ENCODE data around the gene EPS8L2.

The EPS8L2 gene

GRCh38 chr11:678297-678696 lies 27.7 kb upstream of the EPS8L2 start:
- no peak overlapping the region for H3K4me3 ChIP-seq (IDR thresholded peaks at IDR 0.05; ENCODE audit: insufficient read depth, low read depth, low read length)
- no peak for TF ChIP-seq CTCF (conservative IDR thresholded peaks at IDR 0.05; ENCODE audit: low read depth, low read length)
- no peak overlapping the region for H2AFZ ChIP-seq (ENCODE audit: low read depth)
- peaks cover 4% of the 10 kb centered on the region; the same call in 1 of the 2 replicates for H3K36me3 ChIP-seq (ENCODE audit: insufficient read depth)
- H3K79me2 ChIP-seq (ENCODE audit: insufficient read depth, low read depth), result no peaks in the 10 kb centered on the region
- no peak overlapping the region for H3K9ac ChIP-seq
- no peaks in the 10 kb centered on the region for H3K4me1 ChIP-seq (ENCODE audit: low read depth, poor library complexity, severe bottlenecking)
- no peaks in the 10 kb centered on the region for H3K27me3 ChIP-seq (ENCODE audit: insufficient read depth, low read depth)
- no peak overlapping the region for H3K4me2 ChIP-seq
- no peaks in the 10 kb centered on the region for H4K20me1 ChIP-seq (ENCODE audit: insufficient read depth)
- no peak overlapping the region for H3K27ac ChIP-seq

- TF ChIP-seq CTCF (conservative IDR thresholded peaks at IDR 0.05; ENCODE audit: low read depth, low read length), result no peak
Observed at GRCh38 chr11:679271-680207, 26.5 kb upstream of the EPS8L2 start.

GRCh38 chr11:680476-680875 lies 25.6 kb upstream of the EPS8L2 start:
- Histone ChIP-seq H3K27me3 (ENCODE audit: insufficient read depth, low read depth) (no peaks in the 10 kb centered on the region), H3K4me2 (no peak overlapping the region), H3K4me1 (ENCODE audit: low read depth, poor library complexity, severe bottlenecking) (no peaks in the 10 kb centered on the region), H4K20me1 (ENCODE audit: insufficient read depth) (no peaks in the 10 kb centered on the region), H3K9ac (no peak overlapping the region), H3K36me3 (ENCODE audit: insufficient read depth) (no peaks in the 10 kb centered on the region), H3K79me2 (ENCODE audit: insufficient read depth, low read depth) (no peaks in the 10 kb centered on the region), H2AFZ (ENCODE audit: low read depth) (no peak overlapping the region), H3K27ac (no peak overlapping the region), H3K4me3 (IDR thresholded peaks at IDR 0.05; ENCODE audit: insufficient read depth, low read depth, low read length) (no peak overlapping the region)
- TF ChIP-seq CTCF (conservative IDR thresholded peaks at IDR 0.05; ENCODE audit: low read depth, low read length), result no peak

More at GRCh38 chr11:679271-680207, 26.5 kb upstream of the EPS8L2 start:
- Histone ChIP-seq H3K79me2 (ENCODE audit: insufficient read depth, low read depth) (no peaks in the 10 kb centered on the region), H3K36me3 (ENCODE audit: insufficient read depth) (no peaks in the 10 kb centered on the region), H2AFZ (ENCODE audit: low read depth) (no peak overlapping the region), H3K27me3 (ENCODE audit: insufficient read depth, low read depth) (no peaks in the 10 kb centered on the region), H3K27ac (no peak overlapping the region), H3K9ac (no peak overlapping the region), H3K4me1 (ENCODE audit: low read depth, poor library complexity, severe bottlenecking) (no peaks in the 10 kb centered on the region), H3K4me3 (IDR thresholded peaks at IDR 0.05; ENCODE audit: insufficient read depth, low read depth, low read length) (no peak overlapping the region), H3K4me2 (no peak overlapping the region), H4K20me1 (ENCODE audit: insufficient read depth) (no peaks in the 10 kb centered on the region)

- no peak overlapping the region for H2AFZ ChIP-seq (ENCODE audit: low read depth)
- no peak overlapping the region for H3K27ac ChIP-seq
- TF ChIP-seq CTCF (conservative IDR thresholded peaks at IDR 0.05; ENCODE audit: low read depth, low read length), result no peak
- H3K9ac ChIP-seq, result no peak overlapping the region
- no peaks in the 10 kb centered on the region; the same call in 1 of the 2 replicates for H3K36me3 ChIP-seq (ENCODE audit: insufficient read depth)
- H3K79me2 ChIP-seq (ENCODE audit: insufficient read depth, low read depth), result no peaks in the 10 kb centered on the region
- H4K20me1 ChIP-seq (ENCODE audit: insufficient read depth), result no peaks in the 10 kb centered on the region
- H3K4me3 ChIP-seq (IDR thresholded peaks at IDR 0.05; ENCODE audit: insufficient read depth, low read depth, low read length), result no peak overlapping the region
- no peaks in the 10 kb centered on the region for H3K4me1 ChIP-seq (ENCODE audit: low read depth, poor library complexity, severe bottlenecking)
- H3K27me3 ChIP-seq (ENCODE audit: insufficient read depth, low read depth), result no peaks in the 10 kb centered on the region
- no peak overlapping the region for H3K4me2 ChIP-seq
Observed at GRCh38 chr11:680970-681369, 25.1 kb upstream of the EPS8L2 start.
